K562 (cell line): ENCODE results near the gene MICAL1. TPM values are rescaled to one million over a fixed set of nuclear protein-coding genes. Genes with fewer than 3 reads are reported as not detected.

ENCODE experiments used
- ATAC-seq: fragments of 200-7000 bp; cut with Tn5 transposase; 3 replicates; pipeline ENCODE4 v1.9.1; 2020; ENCODE audit warnings: moderate library complexity
- BruUV-seq: library from RNA; stranded (reverse); fragments of 400-500 nt; replicated peaks from 2 replicates; lab custom pipeline; 2021; lab: Mats Ljungman, UMichigan
- CTCF ChIA-PET: fragments of 300-600 bp; formaldehyde crosslinking; extraction: SDS; loops from one replicate; lab custom pipeline; 2021; ENCODE audit warnings: low intra/inter-chr PET ratio; lab: Yijun Ruan, JAX
- POLR2A ChIA-PET: fragments of 300-600, 350-650 bp; sonication (Branson Sonifier 250); formaldehyde crosslinking; extraction: SDS; loops from one replicate; lab custom pipeline; 2021; ENCODE audit warnings: antibody characterized with exemption, inconsistent platforms; lab: Yijun Ruan, JAX
- DNase-seq, 4 experiments: peaks; one replicate each; pipeline versions ENCODE4 v3.0.0 to v3.0.0-alpha.2; 2011 to 2018; ENCODE audit warnings: low spot score in 3 of 4, mixed read lengths in 3 of 4; ENCODE audit errors: extremely low read depth in 1 of 4
- FAIRE-seq: peaks from 2 replicates; lab custom pipeline; 2011; peaks lifted over from hg19 to GRCh38; lab: Jason Lieb, UNC
- H2AFZ ChIP-seq: 2 replicates; pipeline ENCODE4 v1.6.0; 2011; ENCODE audit warnings: low read depth, low read length, control low read depth, inconsistent platforms
- H3K27ac ChIP-seq: fragments of 200-600 bp; 3 replicates; pipeline ENCODE4 v1.8.0; 2011; ENCODE audit warnings: low read depth, mild to moderate bottlenecking, control low read depth, inconsistent platforms, low read length, moderate library complexity, mixed read lengths; ENCODE audit errors: extremely low read depth
- H3K27me3 ChIP-seq, 2 experiments: fragments of 300-600 bp in 1 of 2; 2 replicates in 1 of 2; 3 replicates in 1 of 2; pipeline versions ENCODE4 v1.6.0 to v1.8.0; 2011; ENCODE audit warnings: inconsistent platforms in 2 of 2, low read length in 2 of 2, mild to moderate bottlenecking in 1 of 2, mixed read lengths in 1 of 2, moderate library complexity in 1 of 2; ENCODE audit not compliant: control insufficient read depth in 2 of 2, insufficient read depth in 2 of 2
- H3K36me3 ChIP-seq: fragments of 300-600 bp; 3 replicates; pipeline ENCODE4 v1.8.0; 2011; ENCODE audit warnings: mild to moderate bottlenecking, low read length, inconsistent platforms; ENCODE audit not compliant: control insufficient read depth, insufficient read depth
- H3K4me1 ChIP-seq, 2 experiments: fragments of 200-600 bp in 1 of 2; replicated peaks in 1 of 2; 2 replicates in 1 of 2; 3 replicates in 1 of 2; pipeline versions ENCODE4 v1.5.1 to v1.8.0; 2011; ENCODE audit warnings: inconsistent platforms in 2 of 2, low read length in 2 of 2, mild to moderate bottlenecking in 1 of 2, mixed read lengths in 1 of 2, moderate library complexity in 1 of 2; ENCODE audit not compliant: control insufficient read depth in 2 of 2, insufficient read depth in 2 of 2
- H3K4me2 ChIP-seq: 2 replicates; pipeline ENCODE4 v1.6.1; 2011; ENCODE audit warnings: low read length, control low read depth, inconsistent platforms, mixed read lengths; ENCODE audit not compliant: insufficient read depth
- H3K4me3 ChIP-seq: fragments of 200-600 bp; sonication (generic), shearing (Covaris generic); 2 replicates; pipeline ENCODE4 v1.5.1; 2016; ENCODE audit warnings: control low read depth, inconsistent platforms
- H3K79me2 ChIP-seq: fragments of 200-600 bp; 3 replicates; pipeline ENCODE4 v1.8.0; 2011; ENCODE audit warnings: low read length, inconsistent platforms; ENCODE audit not compliant: control insufficient read depth, insufficient read depth
- H3K9ac ChIP-seq, 2 experiments: 2 replicates each; pipeline versions ENCODE4 v1.6.0 to v1.6.1; 2011; ENCODE audit warnings: low read depth in 2 of 2, low read length in 2 of 2, control low read depth in 1 of 2, inconsistent platforms in 1 of 2, mild to moderate bottlenecking in 1 of 2, mixed read lengths in 1 of 2; ENCODE audit not compliant: insufficient read depth in 1 of 2
- H3K9me1 ChIP-seq: one replicate; pipeline ENCODE4 v1.6.0; 2011; ENCODE audit warnings: inconsistent platforms, mild to moderate bottlenecking, low read length, moderate library complexity; ENCODE audit not compliant: control insufficient read depth, insufficient read depth
- H3K9me3 ChIP-seq: replicated peaks from 2 replicates; pipeline ENCODE4 v1.5.1; 2011; ENCODE audit warnings: low read depth, low read length, inconsistent platforms; ENCODE audit not compliant: control insufficient read depth, insufficient read depth
- H4K20me1 ChIP-seq: replicated peaks from 2 replicates; pipeline ENCODE4 v1.6.1; 2011; ENCODE audit warnings: low read length, inconsistent platforms, mixed read lengths; ENCODE audit not compliant: control insufficient read depth, insufficient read depth
- NFE2L1 ChIP-seq: fragments of 450-650 bp; IDR thresholded peaks from 2 replicates; pipeline ENCODE4 v1.6.1; 2016; ENCODE audit warnings: missing genetic modification characterization, low read depth, mild to moderate bottlenecking, missing compliant biosample characterization, moderate library complexity, borderline replicate concordance
- POLR2G ChIP-seq: fragments of 200-400 bp; formaldehyde crosslinking; IDR thresholded peaks from 2 replicates; pipeline ENCODE4 v1.6.1; 2017; ENCODE audit warnings: low read depth, mild to moderate bottlenecking, antibody characterized with exemption, low read length, moderate library complexity
- TBP ChIP-seq: optimal IDR thresholded peaks from 2 replicates; pipeline ENCODE3; 2011; ENCODE audit warnings: low read depth, low read length, improper control_type of control experiment
- WGBS: fragments of 100-300 bp; shearing (Covaris generic); methylation state at CpG from one replicate; pipeline ENCODE4 v1.1.6; 2016; ENCODE audit warnings: low coverage, mixed read lengths; ENCODE audit not compliant: insufficient coverage; ENCODE audit errors: missing lambda C conversion rate; 5-methylcytosine and 5-hydroxymethylcytosine counted together
- in situ Hi-C: fragments of 300-500 bp; cut with MboI; formaldehyde crosslinking; loops from 4 replicates; pipeline ENCODE4 v1.15.0; 2018; ENCODE audit warnings: inconsistent platforms, mixed read lengths
- intact Hi-C: fragments of 100-400 bp; cut with micrococcal nuclease; formaldehyde crosslinking; loops from 2 replicates; pipeline ENCODE4 v1.14.2; 2022
- polyA plus RNA-seq, 8 experiments: library from polyadenylated mRNA; depleted of rRNA in 4 of 8; stranded (reverse) in 5 of 8; unstranded in 3 of 8; fragments of >200 nt; fragmentation: Nextera tagmentation in 2 of 8; fragmentation: Illumina TruSeq in 1 of 8; extraction: Ambion mirVana in 2 of 8; extraction: Trizol in 1 of 8; gene quantifications; 2 replicates each; pipeline versions ENCODE4 v1.2.1 to v1.2.3, GENCODE V29; 2011 to 2014; ENCODE audit warnings: inconsistent platforms in 1 of 8, missing spikeins in 1 of 8
- total RNA-seq, 7 experiments: library from RNA; depleted of rRNA in 6 of 7; stranded (reverse); fragments of >200 nt in 6 of 7; fragmentation: Illumina TruSeq in 2 of 7; extraction: Trizol in 2 of 7; gene quantifications; 2 replicates each; pipeline versions ENCODE4 v1.2.1 to v1.2.3, GENCODE V29; 2011 to 2021; ENCODE audit warnings: low replicate concordance in 1 of 7
- TF ChIP-seq, protein P1 (sequence below): fragments of 450-650 bp; IDR thresholded peaks from 2 replicates; pipeline ENCODE4 v1.6.1; 2016; ENCODE audit warnings: low read depth

The MICAL1 gene
- total and polyA plus RNA-seq, 9 of the 15 experiments (the other 6 are each of a cell fraction or from before 2014, with no cell fraction given) = 0.07 to 15.2 (median 7.0) TPM

DNA sequence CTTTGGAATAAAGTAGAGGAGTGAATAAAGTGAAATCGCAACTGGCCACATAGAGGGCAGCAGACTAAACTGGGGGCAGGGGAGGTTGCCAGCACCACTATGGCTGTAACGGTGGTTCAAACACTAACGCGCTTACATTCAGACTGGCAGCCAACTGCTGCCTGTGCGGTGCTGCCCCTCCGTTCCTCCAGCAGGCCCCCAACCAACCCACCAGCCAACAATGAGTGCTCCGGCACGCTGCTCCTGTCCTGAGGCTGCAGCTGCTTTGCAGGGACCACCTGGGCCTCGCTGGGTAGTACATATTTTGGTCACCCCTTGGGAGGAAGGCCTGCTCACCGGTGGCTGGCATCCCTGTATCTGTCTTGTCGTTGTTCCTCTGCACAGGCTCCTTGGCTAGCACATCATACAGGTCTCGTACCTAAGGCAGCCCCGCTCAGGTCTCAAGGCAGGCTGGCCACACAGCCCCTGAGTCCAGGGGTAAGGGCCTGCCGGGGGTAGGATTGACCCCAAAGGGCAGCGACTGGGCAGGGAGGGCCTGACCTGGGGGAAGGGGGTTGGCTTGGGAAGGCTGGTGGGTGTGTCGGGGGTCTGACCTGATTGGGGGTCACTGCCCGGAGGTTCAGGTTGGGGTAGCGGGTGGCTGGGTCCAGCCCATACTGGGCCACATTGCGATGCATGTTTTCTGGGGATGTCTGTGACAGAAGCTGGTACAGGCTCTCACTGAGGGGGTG is 6.3 kb downstream of the MICAL1 start:
- H3K4me2 ChIP-seq = no peak overlapping the region
- no peaks in the 10 kb centered on the region for H3K9me1 ChIP-seq
- no peaks in the 10 kb centered on the region for H4K20me1 ChIP-seq
- 0 out of 4 replicates have a peak overlapping the region, but pooled peaks of 1 of the 2 experiments have one; percentile 29 for H3K9ac ChIP-seq
- H2AFZ ChIP-seq = no peak overlapping the region
- BruUV-seq = no TSS peak
- ATAC-seq = no peak
- ChIA-PET POLR2A (interaction anchor here (1.2 to 8.2 kb wide), 3 partner anchors 5 to 33 kb away, joined by 3 to 92 read pairs (median 7); partner anchors contain the start of genes PPIL6 and SMPD2), CTCF (no interaction called here)
- no peaks in the 10 kb centered on the region for H3K9me3 ChIP-seq
- intact Hi-C loops = no loop called here
- peaks cover 11 to 46% of the 10 kb centered on the region in 2 experiments; a peak in 4 of 5 replicates for H3K4me1 ChIP-seq
- FAIRE-seq = no peak
- no peak for TF ChIP-seq TBP
- peak; percentile 69 for TF ChIP-seq POLR2G
- TF ChIP-seq NFE2L1 (tag) = no peak
- TF ChIP-seq, all 486 proteins: peak for 1
- H3K27me3 ChIP-seq = no peaks in the 10 kb centered on the region
- H3K4me3 ChIP-seq = no peak overlapping the region
- no peaks in the 10 kb centered on the region for H3K79me2 ChIP-seq
- DNase-seq = no peak
- H3K27ac ChIP-seq = no peak overlapping the region
- in situ Hi-C loops = no loop called here
- WGBS = 71% methylated on average over 13 of the region's 19 CpGs
- H3K36me3 ChIP-seq = peaks cover 26% of the 10 kb centered on the region; the same call in 2 of the 3 replicates

DNA sequence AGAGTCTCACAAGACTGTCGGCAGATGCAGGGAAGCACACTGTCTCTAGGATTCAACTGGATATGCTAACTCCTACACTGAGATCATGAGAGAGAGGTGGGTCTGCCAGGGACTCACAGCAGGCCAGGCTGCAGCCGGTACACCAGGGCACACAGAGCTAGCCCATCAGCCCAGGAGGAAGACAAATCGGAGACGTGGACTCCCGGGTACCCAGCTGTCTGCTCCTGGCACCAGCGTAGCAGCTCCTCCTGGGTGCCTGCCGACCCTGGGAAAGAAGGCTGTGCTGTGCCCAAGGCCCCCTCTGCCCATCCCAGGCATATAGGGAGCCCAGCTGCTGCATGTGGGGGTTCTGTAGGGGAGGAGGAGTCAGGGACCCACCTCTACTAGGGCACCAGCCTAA is 7.0 kb downstream of the MICAL1 start:
- no peak overlapping the region for H3K4me2 ChIP-seq
- no peaks in the 10 kb centered on the region for H3K9me1 ChIP-seq
- CTCF ChIA-PET = no interaction called here
- no peaks in the 10 kb centered on the region for H3K27me3 ChIP-seq
- no peak for DNase-seq
- WGBS = 69% methylated on average over 7 of the region's 7 CpGs
- ATAC-seq = no peak
- peak overlapping the region in 1 of 2 experiments; percentile 21; a peak in 1 of 4 replicates for H3K9ac ChIP-seq
- TF ChIP-seq, protein P1, sequence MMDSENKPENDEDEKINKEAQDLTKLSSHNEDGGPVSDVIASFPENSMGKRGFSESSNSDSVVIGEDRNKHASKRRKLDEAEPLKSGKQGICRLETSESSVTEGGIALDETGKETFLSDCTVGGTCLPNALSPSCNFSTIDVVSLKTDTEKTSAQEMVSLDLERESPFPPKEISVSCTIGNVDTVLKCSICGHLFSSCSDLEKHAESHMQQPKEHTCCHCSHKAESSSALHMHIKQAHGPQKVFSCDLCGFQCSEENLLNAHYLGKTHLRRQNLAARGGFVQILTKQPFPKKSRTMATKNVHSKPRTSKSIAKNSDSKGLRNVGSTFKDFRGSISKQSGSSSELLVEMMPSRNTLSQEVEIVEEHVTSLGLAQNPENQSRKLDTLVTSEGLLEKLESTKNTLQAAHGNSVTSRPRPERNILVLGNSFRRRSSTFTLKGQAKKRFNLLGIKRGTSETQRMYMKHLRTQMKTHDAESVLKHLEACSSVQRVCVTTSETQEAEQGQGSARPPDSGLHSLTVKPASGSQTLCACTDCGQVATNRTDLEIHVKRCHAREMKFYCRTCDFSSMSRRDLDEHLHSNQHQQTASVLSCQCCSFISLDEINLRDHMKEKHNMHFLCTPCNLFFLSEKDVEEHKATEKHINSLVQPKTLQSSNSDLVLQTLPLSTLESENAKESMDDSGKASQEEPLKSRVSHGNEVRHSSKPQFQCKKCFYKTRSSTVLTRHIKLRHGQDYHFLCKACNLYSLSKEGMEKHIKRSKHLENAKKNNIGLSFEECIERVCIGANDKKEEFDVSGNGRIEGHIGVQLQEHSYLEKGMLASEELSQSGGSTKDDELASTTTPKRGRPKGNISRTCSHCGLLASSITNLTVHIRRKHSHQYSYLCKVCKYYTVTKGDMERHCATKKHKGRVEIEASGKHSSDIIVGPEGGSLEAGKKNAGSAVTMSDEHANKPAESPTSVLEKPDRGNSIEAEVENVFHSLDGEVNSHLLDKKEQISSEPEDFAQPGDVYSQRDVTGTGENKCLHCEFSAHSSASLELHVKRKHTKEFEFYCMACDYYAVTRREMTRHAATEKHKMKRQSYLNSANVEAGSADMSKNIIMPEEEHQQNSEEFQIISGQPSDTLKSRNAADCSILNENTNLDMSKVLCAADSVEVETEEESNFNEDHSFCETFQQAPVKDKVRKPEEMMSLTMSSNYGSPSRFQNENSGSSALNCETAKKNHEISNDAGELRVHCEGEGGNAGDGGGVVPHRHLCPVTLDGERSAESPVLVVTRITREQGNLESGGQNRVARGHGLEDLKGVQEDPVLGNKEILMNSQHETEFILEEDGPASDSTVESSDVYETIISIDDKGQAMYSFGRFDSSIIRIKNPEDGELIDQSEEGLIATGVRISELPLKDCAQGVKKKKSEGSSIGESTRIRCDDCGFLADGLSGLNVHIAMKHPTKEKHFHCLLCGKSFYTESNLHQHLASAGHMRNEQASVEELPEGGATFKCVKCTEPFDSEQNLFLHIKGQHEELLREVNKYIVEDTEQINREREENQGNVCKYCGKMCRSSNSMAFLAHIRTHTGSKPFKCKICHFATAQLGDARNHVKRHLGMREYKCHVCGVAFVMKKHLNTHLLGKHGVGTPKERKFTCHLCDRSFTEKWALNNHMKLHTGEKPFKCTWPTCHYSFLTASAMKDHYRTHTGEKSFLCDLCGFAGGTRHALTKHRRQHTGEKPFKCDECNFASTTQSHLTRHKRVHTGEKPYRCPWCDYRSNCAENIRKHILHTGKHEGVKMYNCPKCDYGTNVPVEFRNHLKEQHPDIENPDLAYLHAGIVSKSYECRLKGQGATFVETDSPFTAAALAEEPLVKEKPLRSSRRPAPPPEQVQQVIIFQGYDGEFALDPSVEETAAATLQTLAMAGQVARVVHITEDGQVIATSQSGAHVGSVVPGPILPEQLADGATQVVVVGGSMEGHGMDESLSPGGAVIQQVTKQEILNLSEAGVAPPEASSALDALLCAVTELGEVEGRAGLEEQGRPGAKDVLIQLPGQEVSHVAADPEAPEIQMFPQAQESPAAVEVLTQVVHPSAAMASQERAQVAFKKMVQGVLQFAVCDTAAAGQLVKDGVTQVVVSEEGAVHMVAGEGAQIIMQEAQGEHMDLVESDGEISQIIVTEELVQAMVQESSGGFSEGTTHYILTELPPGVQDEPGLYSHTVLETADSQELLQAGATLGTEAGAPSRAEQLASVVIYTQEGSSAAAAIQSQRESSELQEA = no peak
- peak; percentile 37 for TF ChIP-seq POLR2G
- H3K36me3 ChIP-seq = peaks cover 32% of the 10 kb centered on the region; the same call in 2 of the 3 replicates
- in situ Hi-C loops (no loop called here), intact Hi-C loops (no loop called here)
- peaks cover 11 to 42% of the 10 kb centered on the region in 2 experiments; a peak in 4 of 5 replicates for H3K4me1 ChIP-seq
- no peak for FAIRE-seq
- H3K27ac ChIP-seq = no peak overlapping the region
- no peak overlapping the region for H3K4me3 ChIP-seq
- no peak overlapping the region for H2AFZ ChIP-seq
- POLR2A ChIA-PET = interaction anchor here (1.5 to 9.8 kb wide), 3 partner anchors 5 to 34 kb away, joined by 4 to 92 read pairs (median 7); partner anchors contain the start of gene MICAL1
- H4K20me1 ChIP-seq = no peaks in the 10 kb centered on the region
- no peaks in the 10 kb centered on the region for H3K9me3 ChIP-seq
- H3K79me2 ChIP-seq = no peaks in the 10 kb centered on the region
- no TSS peak for BruUV-seq
